HL-60 (cell line): ENCODE results near the gene NPHP4.

Source experiments
- DNase-seq, 2 experiments: peaks; one replicate each; pipeline ENCODE4 v3.0.0-alpha.2; 2010 to 2020; ENCODE audit warnings: low read depth in 1 of 2, low spot score in 1 of 2
- H3K27ac ChIP-seq: fragments of 250-450 bp; sonication (Bioruptor Pico); replicated peaks from 2 replicates; pipeline ENCODE4 v1.5.1; 2020; ENCODE audit warnings: mild to moderate bottlenecking, moderate library complexity
- H3K27me3 ChIP-seq: fragments of 250-450 bp; sonication (Bioruptor Pico); 2 replicates; pipeline ENCODE4 v1.5.1; 2021; ENCODE audit warnings: mild to moderate bottlenecking, moderate library complexity; ENCODE audit not compliant: insufficient read depth, poor library complexity, severe bottlenecking
- H3K4me3 ChIP-seq: replicated peaks from 2 replicates; pipeline ENCODE4 v1.5.1; 2011; ENCODE audit warnings: mild to moderate bottlenecking, control low read depth, low read length; ENCODE audit not compliant: insufficient read depth
- GABPA ChIP-seq: IDR thresholded peaks from 2 replicates; pipeline ENCODE4 v1.6.1; 2012; ENCODE audit warnings: low read depth
- POLR2AphosphoS5 ChIP-seq: IDR thresholded peaks from 2 replicates; pipeline ENCODE4 v1.6.1; 2012; ENCODE audit warnings: low read depth
- SPI1 ChIP-seq: IDR thresholded peaks from 2 replicates; pipeline ENCODE4 v1.6.1; 2012; ENCODE audit warnings: low read depth, mild to moderate bottlenecking, borderline replicate concordance
- TF ChIP-seq, protein P1 (sequence below): IDR thresholded peaks from one replicate; pipeline ENCODE4 v1.5.1; 2011; ENCODE audit warnings: low read length, control low read depth, inconsistent platforms; ENCODE audit not compliant: insufficient read depth
- TF ChIP-seq, protein P2 (sequence below): IDR thresholded peaks from 2 replicates; pipeline ENCODE4 v1.6.1; 2012; ENCODE audit warnings: low read depth; ENCODE audit not compliant: insufficient replicate concordance

Gene NPHP4

DNA sequence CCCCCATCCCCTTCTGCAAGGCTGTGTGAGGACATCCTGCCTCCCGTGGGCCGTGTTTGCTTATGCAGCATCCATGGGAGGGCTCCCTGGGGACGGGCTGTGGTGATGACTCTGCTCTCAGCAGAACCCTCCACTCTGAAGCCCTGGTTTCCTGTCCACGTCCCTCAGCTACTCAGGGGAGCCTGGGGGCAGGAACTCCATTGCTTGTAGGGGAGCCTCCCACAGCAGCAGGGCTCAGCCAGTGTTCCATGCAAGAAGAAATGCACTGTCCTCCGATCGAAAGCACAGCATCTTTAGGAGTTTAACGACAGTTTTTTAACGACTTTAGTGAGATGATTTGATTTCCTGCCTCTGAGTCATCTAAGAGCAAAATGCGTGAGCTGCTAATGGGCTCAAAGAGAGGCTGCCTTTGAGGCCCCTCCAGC, 45.1 kb upstream of the NPHP4 start:
- TF ChIP-seq GABPA (no peak), POLR2AphosphoS5 (peak; percentile 16; the same call in 1 of the 2 replicates)
- TF ChIP-seq, protein P1, sequence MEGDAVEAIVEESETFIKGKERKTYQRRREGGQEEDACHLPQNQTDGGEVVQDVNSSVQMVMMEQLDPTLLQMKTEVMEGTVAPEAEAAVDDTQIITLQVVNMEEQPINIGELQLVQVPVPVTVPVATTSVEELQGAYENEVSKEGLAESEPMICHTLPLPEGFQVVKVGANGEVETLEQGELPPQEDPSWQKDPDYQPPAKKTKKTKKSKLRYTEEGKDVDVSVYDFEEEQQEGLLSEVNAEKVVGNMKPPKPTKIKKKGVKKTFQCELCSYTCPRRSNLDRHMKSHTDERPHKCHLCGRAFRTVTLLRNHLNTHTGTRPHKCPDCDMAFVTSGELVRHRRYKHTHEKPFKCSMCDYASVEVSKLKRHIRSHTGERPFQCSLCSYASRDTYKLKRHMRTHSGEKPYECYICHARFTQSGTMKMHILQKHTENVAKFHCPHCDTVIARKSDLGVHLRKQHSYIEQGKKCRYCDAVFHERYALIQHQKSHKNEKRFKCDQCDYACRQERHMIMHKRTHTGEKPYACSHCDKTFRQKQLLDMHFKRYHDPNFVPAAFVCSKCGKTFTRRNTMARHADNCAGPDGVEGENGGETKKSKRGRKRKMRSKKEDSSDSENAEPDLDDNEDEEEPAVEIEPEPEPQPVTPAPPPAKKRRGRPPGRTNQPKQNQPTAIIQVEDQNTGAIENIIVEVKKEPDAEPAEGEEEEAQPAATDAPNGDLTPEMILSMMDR: no peak
- peak; percentile 30 to 47 for DNase-seq

DNA sequence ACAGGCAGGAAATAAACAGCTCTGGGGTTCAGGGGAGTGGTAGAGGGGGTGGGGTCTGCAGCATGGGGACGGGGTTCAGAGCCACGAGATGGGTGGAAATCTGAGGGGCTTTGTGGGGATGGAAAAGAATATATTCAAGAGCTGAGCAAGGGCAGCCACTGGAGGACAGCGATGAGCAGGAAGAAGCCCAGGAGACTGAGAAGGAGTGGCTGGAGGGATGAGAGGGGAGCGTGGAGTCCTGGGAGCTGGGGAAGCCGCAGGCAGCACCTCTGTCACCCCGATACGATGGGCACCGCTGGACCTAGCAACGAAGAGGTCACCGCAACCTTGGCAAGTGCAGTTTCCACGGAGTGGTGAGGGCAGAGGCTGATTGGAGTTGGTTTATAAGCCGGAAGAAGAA, 43.5 kb upstream of the NPHP4 start:
- Histone ChIP-seq H3K27ac (no peak overlapping the region), H3K27me3 (no peaks in the 10 kb centered on the region), H3K4me3 (no peak overlapping the region)
- TF ChIP-seq, protein P1: no peak
- TF ChIP-seq POLR2AphosphoS5 (no peak), GABPA (no peak), SPI1 (no peak)
- TF ChIP-seq, protein P2, sequence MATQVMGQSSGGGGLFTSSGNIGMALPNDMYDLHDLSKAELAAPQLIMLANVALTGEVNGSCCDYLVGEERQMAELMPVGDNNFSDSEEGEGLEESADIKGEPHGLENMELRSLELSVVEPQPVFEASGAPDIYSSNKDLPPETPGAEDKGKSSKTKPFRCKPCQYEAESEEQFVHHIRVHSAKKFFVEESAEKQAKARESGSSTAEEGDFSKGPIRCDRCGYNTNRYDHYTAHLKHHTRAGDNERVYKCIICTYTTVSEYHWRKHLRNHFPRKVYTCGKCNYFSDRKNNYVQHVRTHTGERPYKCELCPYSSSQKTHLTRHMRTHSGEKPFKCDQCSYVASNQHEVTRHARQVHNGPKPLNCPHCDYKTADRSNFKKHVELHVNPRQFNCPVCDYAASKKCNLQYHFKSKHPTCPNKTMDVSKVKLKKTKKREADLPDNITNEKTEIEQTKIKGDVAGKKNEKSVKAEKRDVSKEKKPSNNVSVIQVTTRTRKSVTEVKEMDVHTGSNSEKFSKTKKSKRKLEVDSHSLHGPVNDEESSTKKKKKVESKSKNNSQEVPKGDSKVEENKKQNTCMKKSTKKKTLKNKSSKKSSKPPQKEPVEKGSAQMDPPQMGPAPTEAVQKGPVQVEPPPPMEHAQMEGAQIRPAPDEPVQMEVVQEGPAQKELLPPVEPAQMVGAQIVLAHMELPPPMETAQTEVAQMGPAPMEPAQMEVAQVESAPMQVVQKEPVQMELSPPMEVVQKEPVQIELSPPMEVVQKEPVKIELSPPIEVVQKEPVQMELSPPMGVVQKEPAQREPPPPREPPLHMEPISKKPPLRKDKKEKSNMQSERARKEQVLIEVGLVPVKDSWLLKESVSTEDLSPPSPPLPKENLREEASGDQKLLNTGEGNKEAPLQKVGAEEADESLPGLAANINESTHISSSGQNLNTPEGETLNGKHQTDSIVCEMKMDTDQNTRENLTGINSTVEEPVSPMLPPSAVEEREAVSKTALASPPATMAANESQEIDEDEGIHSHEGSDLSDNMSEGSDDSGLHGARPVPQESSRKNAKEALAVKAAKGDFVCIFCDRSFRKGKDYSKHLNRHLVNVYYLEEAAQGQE: no peak
- no peak for DNase-seq

More for the DNA sequence above, 45.1 kb upstream of the NPHP4 start:
- Histone ChIP-seq H3K4me3 (no peak overlapping the region), H3K27ac (no peak overlapping the region), H3K27me3 (no peaks in the 10 kb centered on the region)

- no peak for DNase-seq
- no peaks in the 10 kb centered on the region for H3K27me3 ChIP-seq
- H3K4me3 ChIP-seq: no peak overlapping the region
- TF ChIP-seq, protein P1: no peak
- no peak for TF ChIP-seq SPI1
- no peak for TF ChIP-seq POLR2AphosphoS5
- TF ChIP-seq GABPA: no peak
- TF ChIP-seq, protein P2: no peak
- H3K27ac ChIP-seq: no peak overlapping the region
These were observed 43.1 kb upstream of the NPHP4 start for GRCh38 chr1:6035303-6035702.

GRCh38 chr1:6034750-6035096, 42.5 kb upstream of the NPHP4 start:
- H3K4me3 ChIP-seq: no peak overlapping the region
- H3K27ac ChIP-seq: no peak overlapping the region
- H3K27me3 ChIP-seq: no peaks in the 10 kb centered on the region
- DNase-seq: no peak
- TF ChIP-seq, protein P1: no peak
- TF ChIP-seq, protein P2: no peak
- TF ChIP-seq GABPA (no peak), POLR2AphosphoS5 (no peak), SPI1 (no peak)
